GF-D8 (cell line): ENCODE results near the gene ZNHIT6.

Experiments used
- DNase-seq: peaks from one replicate; lab custom pipeline; 2025; lab: John Stamatoyannopoulos, UW

Gene ZNHIT6

GRCh38 chr1:85621430-85621829, 86.8 kb downstream of the ZNHIT6 start:
- no peak for DNase-seq

- DNase-seq = no peak
Measured at GRCh38 chr1:85617633-85618100, 90.6 kb downstream of the ZNHIT6 start.

- no peak for DNase-seq
Measured at GRCh38 chr1:85616736-85617135, 91.5 kb downstream of the ZNHIT6 start.

GRCh38 chr1:85616364-85616705, 91.9 kb downstream of the ZNHIT6 start:
- DNase-seq = no peak

- DNase-seq = no peak
Measured at GRCh38 chr1:85615586-85616363, 92.5 kb downstream of the ZNHIT6 start.

GRCh38 chr1:85612704-85613361, 95.4 kb downstream of the ZNHIT6 start:
- DNase-seq = no peak

GRCh38 chr1:85611856-85612255, 96.4 kb downstream of the ZNHIT6 start:
- no peak for DNase-seq

- DNase-seq = no peak
Measured at GRCh38 chr1:85611425-85611824, 96.8 kb downstream of the ZNHIT6 start.

- no peak for DNase-seq
Measured at GRCh38 chr1:85609976-85610375, 98.3 kb downstream of the ZNHIT6 start.

GRCh38 chr1:85608851-85609250, 99.4 kb downstream of the ZNHIT6 start:
- DNase-seq = no peak

- no peak for DNase-seq
Measured at GRCh38 chr1:85607921-85608265, 100.3 kb downstream of the ZNHIT6 start.

- DNase-seq = no peak
Measured at GRCh38 chr1:85607126-85607920, 100.9 kb downstream of the ZNHIT6 start.

- no peak for DNase-seq
Measured at GRCh38 chr1:85606414-85606800, 101.8 kb downstream of the ZNHIT6 start.

- no peak for DNase-seq
Measured at GRCh38 chr1:85605484-85606413, 102.5 kb downstream of the ZNHIT6 start.

GRCh38 chr1:85604298-85604997, 103.8 kb downstream of the ZNHIT6 start:
- DNase-seq = no peak

GRCh38 chr1:85603086-85603880, 105.0 kb downstream of the ZNHIT6 start:
- DNase-seq = no peak

GRCh38 chr1:85602571-85602970, 105.7 kb downstream of the ZNHIT6 start:
- DNase-seq = no peak

GRCh38 chr1:85601901-85602300, 106.3 kb downstream of the ZNHIT6 start:
- DNase-seq = no peak

- no peak for DNase-seq
Measured at GRCh38 chr1:85599681-85600080, 108.6 kb downstream of the ZNHIT6 start.
